GM18520 (cell line): ENCODE measurements around the gene MORF4L1.
"Not testable (repeated sequence)": the region's sequence is repeated elsewhere in the genome, so short reads cannot be mapped to it uniquely, and the experiment has no call there.

Experiments used
- ATAC-seq: cut with Tn5 transposase; IDR thresholded peaks from one replicate; pipeline ENCODE4 v1.9.1; 2021; ENCODE audit not compliant: unreplicated experiment

MORF4L1 gene, protein sequence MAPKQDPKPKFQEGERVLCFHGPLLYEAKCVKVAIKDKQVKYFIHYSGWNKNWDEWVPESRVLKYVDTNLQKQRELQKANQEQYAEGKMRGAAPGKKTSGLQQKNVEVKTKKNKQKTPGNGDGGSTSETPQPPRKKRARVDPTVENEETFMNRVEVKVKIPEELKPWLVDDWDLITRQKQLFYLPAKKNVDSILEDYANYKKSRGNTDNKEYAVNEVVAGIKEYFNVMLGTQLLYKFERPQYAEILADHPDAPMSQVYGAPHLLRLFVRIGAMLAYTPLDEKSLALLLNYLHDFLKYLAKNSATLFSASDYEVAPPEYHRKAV

DNA sequence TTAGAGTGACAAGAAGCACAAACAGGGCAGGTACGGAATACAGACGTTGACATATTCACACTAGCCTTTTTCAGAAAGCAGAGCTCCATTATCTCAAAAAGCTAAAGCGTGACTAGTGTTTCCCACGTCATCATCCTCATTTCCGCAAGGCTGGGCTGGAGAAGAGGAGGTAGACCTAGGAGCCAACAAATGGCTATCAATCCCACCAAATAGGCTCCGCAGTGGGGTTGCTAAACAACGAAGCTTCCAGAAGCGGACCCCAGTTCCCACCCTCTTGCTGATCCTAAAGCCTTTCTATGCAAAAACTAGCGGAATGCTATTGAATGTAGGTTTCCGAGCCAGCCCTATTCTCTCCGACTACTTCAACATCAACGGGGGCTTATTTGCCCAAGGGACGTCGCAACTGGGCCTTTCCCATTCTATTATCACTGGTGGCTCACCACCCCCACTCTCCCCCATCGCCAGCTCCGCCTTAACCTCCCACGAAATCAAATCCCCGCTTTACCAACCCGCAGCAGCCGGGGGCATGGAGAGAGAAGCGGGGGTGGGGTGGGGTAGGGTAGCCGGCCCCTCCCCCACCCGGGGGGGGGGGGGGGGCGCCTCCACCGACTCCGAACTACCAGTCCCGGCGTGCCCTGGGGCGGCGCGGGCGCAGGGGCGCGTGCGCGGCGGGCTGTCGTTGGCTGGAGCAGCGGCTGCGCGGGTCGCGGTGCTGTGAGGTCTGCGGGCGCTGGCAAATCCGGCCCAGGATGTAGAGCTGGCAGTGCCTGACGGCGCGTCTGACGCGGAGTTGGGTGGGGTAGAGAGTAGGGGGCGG is at the start of gene MORF4L1:
MORF4L1 (plus strand) TSS at position 736 of the 817 bp plus-strand sequence. CDS start 128 bp downstream, outside the sequence.
- ATAC-seq: peak; percentile 85

DNA sequence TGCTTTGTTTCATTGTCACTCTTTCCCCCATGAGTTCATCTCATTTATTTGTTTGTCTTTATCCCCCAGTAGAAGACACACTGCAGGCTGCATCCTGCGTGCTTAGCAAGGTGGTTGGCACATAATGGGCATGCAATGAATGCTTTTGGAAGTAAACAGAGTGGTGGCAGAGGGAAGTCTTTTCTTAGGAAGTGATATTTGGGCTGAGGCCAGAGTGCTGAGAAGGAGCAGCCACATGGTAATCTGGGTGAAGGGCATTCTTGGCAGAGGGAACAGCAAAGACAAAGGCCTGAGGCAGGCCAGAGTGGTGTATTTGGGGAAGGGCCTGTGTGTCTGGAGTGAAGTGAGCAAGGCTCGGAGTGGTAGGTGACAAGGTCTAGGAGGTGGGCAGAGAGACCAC is 43.8 kb upstream of the MORF4L1 start:
- ATAC-seq: no peak

DNA sequence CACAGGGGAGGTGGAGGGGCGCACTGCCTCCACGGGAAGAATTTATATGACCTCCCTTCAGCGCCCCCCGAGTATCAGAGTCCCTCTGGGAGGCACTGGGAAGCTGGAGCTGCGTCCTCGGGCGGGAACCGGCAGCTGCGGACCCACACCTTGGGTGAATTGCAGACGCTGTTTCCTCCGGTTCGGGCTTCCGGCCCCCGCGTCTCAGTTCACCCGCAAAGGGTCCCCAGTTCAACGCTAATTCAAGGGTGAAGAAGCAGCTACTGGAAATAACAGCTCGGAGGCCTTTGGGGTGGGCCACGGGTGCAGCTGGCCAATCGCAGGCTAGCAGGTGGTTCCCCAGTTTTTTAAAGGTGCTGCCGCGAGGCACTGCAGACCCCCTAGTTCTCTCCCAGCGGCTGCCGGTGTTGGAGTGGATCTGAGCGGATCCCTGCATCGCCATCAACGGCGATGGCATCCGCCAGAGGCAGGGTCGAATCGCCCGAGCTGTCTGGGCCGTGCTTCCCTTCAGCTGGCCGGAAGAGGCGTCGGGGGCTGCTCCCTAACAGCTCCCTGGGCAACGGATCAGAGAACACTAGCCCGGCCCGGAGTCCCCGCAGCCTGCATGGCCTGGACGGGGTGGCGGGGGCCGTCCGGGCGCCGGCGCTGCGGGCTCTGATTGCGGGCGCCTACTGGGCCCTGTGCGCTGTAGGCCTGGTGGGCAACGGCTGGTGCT is 42.0 kb upstream of the MORF4L1 start:
- no peak for ATAC-seq

DNA sequence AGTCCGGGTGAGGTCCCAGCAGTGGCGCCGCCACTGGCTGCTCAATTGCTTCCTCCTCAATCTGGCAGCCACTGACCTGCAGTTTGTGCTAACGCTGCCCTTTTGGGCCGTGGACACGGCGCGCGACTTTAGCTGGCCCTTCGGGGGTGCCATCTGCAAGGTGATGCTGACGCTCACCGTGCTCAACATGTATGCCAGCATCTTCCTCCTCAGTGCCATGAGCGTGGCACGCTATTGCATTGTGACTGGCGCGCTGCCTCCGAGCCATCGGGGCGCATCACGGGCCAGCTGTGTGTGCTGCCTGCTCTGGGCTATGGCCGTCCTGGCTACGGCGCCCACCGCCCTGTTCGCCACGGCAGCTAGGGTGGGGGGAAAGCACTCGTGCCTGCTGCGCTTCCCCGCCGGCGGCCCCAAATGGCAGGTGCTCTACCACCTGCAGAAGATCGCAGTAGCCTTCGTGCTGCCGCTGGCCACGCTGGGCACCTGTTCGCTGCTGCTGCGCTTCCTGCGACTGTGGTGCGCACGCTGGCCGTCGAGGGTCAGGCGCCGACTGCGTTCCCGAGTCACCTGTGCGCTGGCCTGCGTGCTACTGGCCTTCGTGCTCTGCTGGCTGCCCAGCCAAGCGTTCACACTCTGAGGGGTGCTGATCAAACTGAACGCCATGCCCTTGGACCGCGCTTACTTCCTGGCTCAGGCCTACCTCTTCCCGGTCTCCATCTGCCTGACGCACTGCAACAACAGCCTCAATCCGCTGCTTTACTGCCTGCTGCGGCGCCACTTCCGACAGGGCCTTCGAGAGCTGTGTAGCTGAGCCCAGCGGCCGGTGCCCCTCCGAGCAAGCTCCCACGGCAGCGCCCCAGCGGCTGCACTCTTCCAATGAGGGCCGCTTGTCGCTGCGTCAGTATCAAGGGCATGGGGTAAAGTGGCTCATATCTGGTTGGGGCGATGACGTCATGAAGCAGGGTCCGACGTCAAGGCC is 41.2 kb upstream of the MORF4L1 start:
- ATAC-seq: no peak

DNA sequence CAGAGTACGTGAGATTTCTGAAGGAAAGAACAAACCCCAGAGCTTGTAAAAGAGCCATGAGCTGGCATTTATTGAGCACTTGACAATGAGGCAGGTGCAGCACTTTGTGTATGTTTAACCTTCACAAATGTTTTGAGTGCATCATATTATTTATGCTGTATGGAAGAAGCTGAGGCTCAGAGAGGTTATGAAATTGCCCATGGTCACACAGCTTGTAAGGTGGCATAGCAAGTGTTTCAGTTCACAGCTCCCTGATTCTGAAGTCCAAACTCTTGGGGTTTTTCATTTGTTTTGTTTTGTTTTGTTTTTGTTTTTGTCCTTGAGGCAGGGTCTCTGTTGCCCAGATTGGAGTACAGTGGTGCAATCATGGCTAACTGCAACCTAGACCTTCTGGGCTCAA is 36.4 kb upstream of the MORF4L1 start:
- ATAC-seq: no peak

DNA sequence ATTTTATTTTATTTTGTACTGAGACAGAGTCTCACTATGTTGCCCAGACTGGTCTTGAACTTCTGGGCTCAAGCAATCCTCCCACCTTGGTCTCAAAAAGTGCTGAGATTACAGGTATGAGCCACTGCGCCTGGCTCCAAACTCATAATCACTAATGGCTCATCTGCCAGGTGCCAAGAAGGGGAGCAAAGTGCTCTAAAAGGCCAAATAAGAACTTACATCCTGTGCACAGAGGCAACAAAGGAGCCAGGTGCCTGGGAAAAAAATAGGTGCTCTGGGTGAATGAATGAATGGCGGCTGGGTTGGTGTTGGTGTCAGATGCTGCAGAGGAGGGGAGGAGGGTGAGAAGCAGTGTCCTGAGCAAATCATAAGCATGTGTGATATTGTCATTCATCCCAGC is 35.6 kb upstream of the MORF4L1 start:
- no peak for ATAC-seq

DNA sequence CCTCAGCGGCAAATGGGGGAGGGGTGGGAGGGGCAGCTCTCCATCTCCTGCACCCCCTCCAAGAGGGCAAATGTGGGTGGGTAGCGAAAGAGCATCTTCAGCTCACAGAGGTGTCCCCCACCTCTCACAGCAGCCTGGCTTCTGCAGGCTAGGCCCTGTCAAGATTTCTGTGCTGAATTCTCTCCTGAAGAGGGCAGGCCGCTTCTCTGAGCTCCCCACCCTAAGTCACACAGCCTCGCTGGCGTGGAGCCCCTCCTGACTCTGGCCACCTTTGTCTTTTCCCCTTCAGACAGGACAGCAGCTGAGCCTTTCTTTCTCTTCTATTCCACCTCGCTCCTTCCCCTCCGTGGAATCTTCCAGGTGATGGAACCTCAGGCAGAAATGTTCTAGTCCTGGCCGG is 35.1 kb upstream of the MORF4L1 start:
- ATAC-seq: no peak

DNA sequence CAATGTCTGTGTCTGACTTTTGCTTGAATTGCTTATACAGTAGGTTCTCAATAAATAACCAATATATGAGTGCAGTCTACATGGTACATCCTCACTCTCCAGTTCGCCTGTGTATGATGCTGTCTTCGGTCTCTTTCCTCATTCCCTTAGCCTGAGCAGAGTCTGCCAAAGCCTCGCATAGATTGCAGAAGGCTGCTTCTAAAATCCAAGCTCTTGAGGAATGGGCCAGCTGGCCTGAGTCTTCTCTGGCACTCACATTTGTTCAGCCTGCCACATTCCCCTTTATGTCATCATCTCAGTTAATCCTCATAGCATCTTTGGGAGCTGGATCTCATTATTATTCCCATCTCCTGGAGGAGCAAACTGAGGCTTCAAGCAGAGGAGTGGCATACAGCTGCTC is 34.2 kb upstream of the MORF4L1 start:
- no peak for ATAC-seq

DNA sequence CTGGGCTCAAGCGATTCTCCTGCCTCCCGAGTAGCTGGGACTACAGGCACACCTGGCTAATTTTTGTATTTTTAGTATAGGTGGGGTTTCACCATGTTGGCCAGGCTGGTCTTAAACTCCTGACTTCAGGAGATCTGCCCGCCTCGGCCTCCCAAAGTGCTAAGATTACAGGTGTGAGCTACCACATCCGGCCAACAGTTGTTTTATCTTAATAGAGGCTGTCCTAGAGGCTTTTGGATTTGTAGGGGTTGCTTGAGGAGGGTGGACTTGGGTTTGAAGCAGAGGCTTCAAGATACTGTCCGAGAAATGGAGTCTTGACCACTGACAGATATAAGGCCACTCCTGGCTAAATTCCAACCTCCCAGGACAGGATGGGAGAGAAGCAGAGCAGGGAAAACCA is 33.5 kb upstream of the MORF4L1 start:
- ATAC-seq: not testable (repeated sequence)

DNA sequence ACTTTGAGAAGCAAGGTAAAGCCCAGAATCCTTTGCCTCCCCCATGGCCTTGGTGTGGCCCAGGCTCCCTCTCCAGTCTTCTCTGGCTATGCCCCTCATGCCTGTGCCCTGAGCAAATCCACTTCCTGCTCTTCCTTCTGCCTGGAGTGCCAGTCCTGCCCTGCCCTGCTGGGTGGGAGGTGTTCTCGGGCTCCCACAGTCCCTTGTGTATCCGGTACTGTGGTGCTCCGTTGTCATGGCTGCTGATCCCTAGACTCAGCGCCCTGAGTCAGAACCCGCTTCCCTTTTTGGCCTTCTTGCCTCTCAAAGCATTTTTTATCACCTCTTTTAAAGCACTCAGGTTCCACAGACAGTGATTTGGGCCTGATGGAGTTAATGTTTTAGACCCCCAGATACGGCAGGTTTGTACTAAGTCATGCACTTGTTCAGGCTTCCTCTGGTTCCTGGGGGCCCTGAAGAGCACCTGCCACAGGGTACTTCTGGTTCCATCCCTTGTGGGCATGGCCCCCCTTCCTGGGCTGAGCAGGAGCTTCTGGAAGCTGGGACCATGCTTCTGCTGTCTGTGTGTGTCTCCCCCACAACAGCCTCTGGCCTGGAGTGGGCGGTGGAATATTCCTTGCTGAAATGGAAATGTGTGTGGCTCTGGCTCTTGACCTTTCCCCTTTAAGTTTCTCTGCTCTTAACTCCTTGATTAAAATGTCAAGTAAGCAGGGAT is 31.9 kb upstream of the MORF4L1 start:
- ATAC-seq: no peak

DNA sequence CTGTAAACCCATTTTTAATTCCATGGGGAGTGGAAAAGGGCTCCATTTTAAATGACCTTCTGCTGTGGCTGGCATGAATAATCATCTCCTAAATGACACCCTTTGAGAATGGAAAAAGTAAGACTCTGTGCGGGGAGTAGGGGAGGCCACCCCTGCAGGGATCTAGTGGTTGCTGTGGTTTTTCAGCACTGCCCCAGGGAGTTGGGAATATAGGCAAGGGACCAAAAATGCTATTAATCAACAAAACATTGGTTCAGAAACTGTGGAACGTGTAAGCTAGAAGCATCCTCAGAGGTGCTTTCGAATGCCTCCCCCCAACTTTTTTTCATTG is 31.3 kb upstream of the MORF4L1 start:
- no peak for ATAC-seq

DNA sequence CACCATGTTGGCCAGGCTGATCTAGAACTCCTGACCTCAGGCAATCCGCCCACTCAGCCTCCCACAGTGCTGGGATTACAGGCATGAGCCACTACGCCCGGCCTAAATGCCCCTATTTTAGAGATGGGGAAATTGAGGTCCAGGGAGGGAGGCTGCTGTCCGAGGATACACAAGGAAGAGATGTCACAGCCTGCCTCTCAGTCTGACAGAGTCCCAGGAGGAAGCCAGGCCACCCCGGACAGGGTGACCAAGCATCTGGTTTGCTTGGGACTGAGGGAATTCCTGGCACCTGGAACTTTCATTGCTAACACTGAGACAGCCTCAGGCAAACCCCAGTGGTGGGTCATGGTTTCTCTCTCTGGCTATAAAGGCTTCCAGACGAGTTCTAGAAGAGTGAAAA is 30.8 kb upstream of the MORF4L1 start:
- no peak for ATAC-seq

DNA sequence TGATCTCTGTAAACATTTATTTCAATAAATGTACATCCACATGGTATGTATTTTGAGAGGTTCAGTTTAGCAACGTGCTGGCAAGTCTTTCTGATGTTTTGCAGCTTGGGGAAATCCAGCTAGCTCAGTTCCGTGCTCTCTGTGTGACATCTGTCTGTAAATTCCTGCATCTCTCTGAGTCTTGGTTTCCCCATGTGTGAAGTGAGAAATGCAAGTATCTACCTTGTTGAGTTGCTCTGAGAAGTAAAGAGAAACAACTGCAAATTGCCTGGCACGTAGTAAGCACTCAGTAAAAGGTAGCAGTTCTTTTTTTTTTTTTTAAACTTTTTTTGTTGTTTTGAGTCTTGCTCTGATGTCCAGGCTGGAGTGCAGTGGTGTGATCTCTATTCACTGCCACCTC is 30.2 kb upstream of the MORF4L1 start:
- ATAC-seq: peak; percentile 52

DNA sequence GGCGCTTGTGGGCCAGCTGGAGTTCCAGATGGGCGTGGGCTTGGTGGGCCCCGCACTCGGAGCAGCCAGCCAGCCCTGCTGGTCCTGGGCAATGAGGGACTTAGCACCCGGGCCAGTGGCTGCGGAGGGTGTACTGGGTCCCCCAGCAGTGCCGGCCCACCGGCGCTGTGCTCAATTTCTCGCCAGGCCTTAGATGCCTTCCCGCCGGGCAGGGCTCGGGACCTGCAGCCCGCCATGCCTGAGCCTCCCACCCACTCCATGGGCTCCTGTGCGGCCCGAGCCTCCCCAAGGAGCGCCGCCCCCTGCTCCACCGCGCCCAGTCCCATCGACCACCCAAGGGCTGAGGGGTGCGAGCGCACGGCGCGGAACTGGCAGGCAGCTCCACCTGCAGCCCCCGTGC is 25.8 kb upstream of the MORF4L1 start:
- ATAC-seq: not testable (repeated sequence)

DNA sequence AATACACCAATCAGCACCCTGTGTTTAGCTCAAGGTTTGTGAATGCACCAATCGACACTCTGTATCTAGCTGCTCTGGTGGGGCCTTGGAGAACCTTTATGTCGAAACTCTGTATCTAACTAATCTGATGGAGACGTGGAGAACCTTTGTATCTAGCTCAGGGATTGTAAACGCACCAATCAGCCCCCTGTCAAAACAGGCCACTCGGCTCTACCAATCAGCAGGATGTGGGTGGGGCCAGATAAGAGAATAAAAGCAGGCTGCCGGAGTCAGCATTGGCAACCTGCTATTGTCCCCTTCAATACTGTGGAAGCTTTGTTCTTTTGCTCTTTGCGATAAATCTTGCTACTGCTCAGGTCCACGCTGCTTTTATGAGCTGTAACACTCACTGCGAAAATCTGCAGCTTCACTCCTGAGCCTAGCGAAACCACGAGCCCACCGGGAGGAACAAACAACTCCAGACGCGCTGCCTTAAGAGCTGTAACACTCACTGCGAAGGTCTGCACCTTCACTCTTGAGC is 25.2 kb upstream of the MORF4L1 start:
- not testable (repeated sequence) for ATAC-seq

DNA sequence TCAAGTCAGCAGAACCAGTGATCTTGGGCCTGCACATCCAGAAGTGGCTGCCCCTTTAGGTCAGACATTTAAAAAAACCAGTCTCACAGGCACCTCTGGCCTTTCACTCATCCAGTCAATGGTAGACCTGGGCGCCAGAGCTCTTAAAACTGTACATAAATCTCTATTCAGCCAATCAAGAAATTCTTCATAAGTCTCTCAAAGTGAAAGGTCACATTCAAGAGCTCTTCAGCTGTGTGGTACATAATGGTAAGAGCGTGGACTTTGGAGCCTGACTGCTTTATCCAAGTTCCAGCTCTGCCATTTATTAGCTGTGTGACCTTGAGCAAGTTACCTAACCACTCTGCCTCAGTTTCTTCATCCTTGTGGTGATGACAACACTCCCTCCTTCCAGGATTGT is 22.3 kb upstream of the MORF4L1 start:
- no peak for ATAC-seq

DNA sequence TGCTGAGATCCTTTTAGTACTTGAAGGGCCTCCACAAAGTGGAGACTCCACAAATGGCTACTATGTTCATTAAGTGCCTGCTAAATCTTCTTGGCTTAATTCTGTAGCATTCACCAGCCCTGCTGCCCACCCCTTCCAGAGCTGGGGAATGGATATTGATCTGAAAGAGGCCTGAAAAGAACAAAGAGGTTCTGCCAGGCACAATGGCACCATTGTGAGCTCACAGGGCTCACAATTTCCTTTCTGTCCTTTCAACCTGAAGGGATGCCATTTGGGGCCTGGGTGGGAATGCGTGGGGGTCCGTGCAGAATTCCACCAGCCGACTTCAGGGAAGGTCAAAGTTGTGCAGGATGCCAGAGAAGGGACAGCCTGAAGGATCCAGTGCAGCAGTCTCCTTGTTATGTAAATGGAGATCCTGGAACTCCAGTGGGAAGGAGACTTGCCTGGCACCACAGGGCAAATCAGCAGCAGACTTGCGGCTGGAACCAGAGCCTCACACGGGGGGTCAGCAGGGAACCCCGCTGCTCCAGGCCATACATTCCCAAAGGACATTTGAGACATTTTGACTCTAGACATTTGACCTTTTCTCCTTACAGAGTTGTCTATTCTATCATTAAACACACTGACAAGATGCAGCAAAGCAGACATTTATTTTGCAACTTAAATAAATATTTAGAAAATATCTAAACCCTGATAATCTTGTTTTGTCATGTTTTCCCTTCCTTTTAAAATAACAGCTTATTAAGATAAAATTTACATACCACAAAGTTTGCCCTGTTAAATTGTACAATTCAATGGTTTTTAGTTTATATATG is 21.5 kb upstream of the MORF4L1 start:
- ATAC-seq: no peak

DNA sequence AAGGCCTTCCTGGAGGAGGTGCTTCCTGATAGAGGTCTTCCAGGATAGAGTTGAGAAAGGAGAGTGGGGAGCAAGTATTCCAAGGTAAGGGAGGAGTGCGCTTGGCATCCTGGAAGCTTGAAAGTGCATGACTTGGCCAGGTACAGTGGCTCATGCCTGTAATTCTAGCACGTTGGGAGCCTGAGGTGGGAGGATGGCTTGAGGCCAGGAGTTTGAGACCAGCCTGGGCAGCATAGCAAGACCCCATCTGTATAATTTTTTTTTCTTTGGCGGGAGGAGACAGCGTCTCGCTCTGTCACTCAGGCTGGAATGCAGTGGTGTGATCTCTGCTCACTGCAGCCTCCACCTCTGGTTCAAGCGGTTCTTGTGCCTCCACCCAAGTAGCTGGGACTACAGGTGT is 19.2 kb upstream of the MORF4L1 start:
- no peak for ATAC-seq

DNA sequence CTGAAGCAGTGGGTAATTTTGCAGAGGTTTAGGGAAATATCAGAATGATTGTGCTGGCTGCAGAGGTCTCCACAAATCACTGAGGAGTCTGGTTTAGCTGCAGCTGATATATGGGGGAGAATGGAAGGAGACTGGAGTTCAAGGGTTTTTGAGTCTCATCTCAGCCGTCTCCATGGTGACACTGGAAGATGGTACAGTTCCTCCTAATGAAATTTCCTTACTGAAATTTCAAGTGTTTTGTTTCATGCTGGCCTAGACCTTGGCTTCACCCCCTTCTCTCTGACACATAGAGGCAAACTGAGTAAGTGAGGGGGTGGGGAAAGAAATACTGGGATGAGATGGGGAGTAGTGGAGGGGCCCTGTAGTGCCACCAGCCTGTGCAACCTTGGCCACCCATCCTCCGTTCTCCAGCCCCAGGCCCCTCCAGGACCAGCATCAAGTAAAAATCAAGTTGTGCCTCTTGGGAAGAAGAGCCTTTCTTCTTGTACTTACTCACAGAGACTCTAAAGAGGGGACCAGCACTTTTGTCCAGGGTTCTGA is 17.8 kb upstream of the MORF4L1 start:
- no peak for ATAC-seq
